ENCODE measurements around the gene CEND1. TPM values are rescaled to one million over a fixed set of nuclear protein-coding genes. Genes with fewer than 3 reads are reported as not detected.

Gene CEND1
- total and polyA plus RNA-seq, 8 donors: 0.23 TPM; not detected in 7

GRCh38 chr11:837189-837989, 47.5 kb upstream of the CEND1 start:
- DNase-seq: no peak
- Histone ChIP-seq H3K9me3 (no peaks in the 10 kb centered on the region), H3K4me1 (peaks cover 60 to 91% (median 88%) of the 10 kb centered on the region in 4 donors), H3K4me3 (no peak overlapping the region), H3K36me3 (peaks cover 41 to 55% (median 50%) of the 10 kb centered on the region in 4 donors), H3K27me3 (peaks cover 0 to 3% (median 0%) of the 10 kb centered on the region in 3 donors), H3K27ac (peak overlapping the region in 3 of 5 donors; percentile 91 to 98 (median 91))
- whole genome bisulfite sequencing, 5 donors: 70 to 80% (median 77%) methylated on average over 10 to 22 of the region's 22 CpGs
- TF ChIP-seq POLR2AphosphoS5 (IDR thresholded peaks at IDR 0.05): no peak
- no peak for TF ChIP-seq EP300 (IDR thresholded peaks at IDR 0.05)
- no peak for TF ChIP-seq CTCF (IDR thresholded peaks at IDR 0.05)
- TF ChIP-seq POLR2A (IDR thresholded peaks at IDR 0.05): no peak
- intact Hi-C loops (cut with DNase I; ENCODE audit: low total_unique reads): no loop called here

- DNase-seq: no peak
- peaks cover 63 to 96% (median 92%) of the 10 kb centered on the region in 4 donors for H3K4me1 ChIP-seq
- peaks cover 0 to 10% (median 0%) of the 10 kb centered on the region in 3 donors for H3K27me3 ChIP-seq
- peak overlapping the region in 3 of 5 donors; percentile 91 to 98 (median 91) for H3K27ac ChIP-seq
- no peak for TF ChIP-seq CTCF (IDR thresholded peaks at IDR 0.05)
- TF ChIP-seq POLR2AphosphoS5 (IDR thresholded peaks at IDR 0.05): no peak
- no peak for TF ChIP-seq POLR2A (IDR thresholded peaks at IDR 0.05)
- no peak for TF ChIP-seq EP300 (IDR thresholded peaks at IDR 0.05)
- H3K9me3 ChIP-seq: no peaks in the 10 kb centered on the region
- peaks cover 41 to 55% (median 50%) of the 10 kb centered on the region in 4 donors for H3K36me3 ChIP-seq
- intact Hi-C loops (cut with DNase I; ENCODE audit: low total_unique reads): no loop called here
- H3K4me3 ChIP-seq: no peak overlapping the region
- WGBS, 5 donors: 79 to 89% (median 82%) methylated on average over 7 to 9 of the region's 9 CpGs; no CpG with 5 or more reads in 1 of the 5 donors
These were observed 46.8 kb upstream of the CEND1 start for GRCh38 chr11:836700-837099.

- intact Hi-C loops (cut with DNase I; ENCODE audit: low total_unique reads): no loop called here
- DNase-seq: no peak
- TF ChIP-seq POLR2AphosphoS5 (IDR thresholded peaks at IDR 0.05) (no peak), POLR2A (IDR thresholded peaks at IDR 0.05) (no peak), CTCF (IDR thresholded peaks at IDR 0.05) (no peak), EP300 (IDR thresholded peaks at IDR 0.05) (no peak)
- peak overlapping the region in 4 of 5 donors; percentile 4 to 98 (median 91) for H3K27ac ChIP-seq
- 85 to 89% (median 87%) methylated on average over 10 to 14 of the region's 14 CpGs for WGBS, 5 donors
- peaks cover 41 to 55% (median 50%) of the 10 kb centered on the region in 4 donors for H3K36me3 ChIP-seq
- H3K9me3 ChIP-seq: no peaks in the 10 kb centered on the region
- peaks cover 64 to 96% (median 92%) of the 10 kb centered on the region in 4 donors for H3K4me1 ChIP-seq
- peaks cover 0 to 14% (median 4%) of the 10 kb centered on the region in 3 donors for H3K27me3 ChIP-seq
- no peak overlapping the region for H3K4me3 ChIP-seq
These were observed 46.4 kb upstream of the CEND1 start for GRCh38 chr11:836274-836673.

- DNase-seq: peak; percentile 80 to 89
- intact Hi-C loops (cut with DNase I; ENCODE audit: low total_unique reads): no loop called here
- 16 to 35% (median 27%) methylated on average over 13 to 31 of the region's 31 CpGs for WGBS, 5 donors
These were observed 44.8 kb upstream of the CEND1 start for GRCh38 chr11:834371-835316.

More at GRCh38 chr11:834371-835316, 44.8 kb upstream of the CEND1 start:
- peaks cover 38 to 39% (median 38%) of the 10 kb centered on the region in 4 donors for H3K36me3 ChIP-seq
- peak; percentile 44 to 80 (median 78) for TF ChIP-seq POLR2AphosphoS5 (IDR thresholded peaks at IDR 0.05)
- TF ChIP-seq CTCF (IDR thresholded peaks at IDR 0.05): no peak
- peak in 1 of 4 donors; percentile 12 for TF ChIP-seq POLR2A (IDR thresholded peaks at IDR 0.05)
- TF ChIP-seq EP300 (IDR thresholded peaks at IDR 0.05): no peak
- peaks cover 0 to 31% (median 20%) of the 10 kb centered on the region in 3 donors for H3K27me3 ChIP-seq
- H3K4me1 ChIP-seq: peaks cover 68 to 96% (median 92%) of the 10 kb centered on the region in 4 donors
- peak overlapping the region; percentile 85 to 98 (median 91) for H3K27ac ChIP-seq
- H3K9me3 ChIP-seq: no peaks in the 10 kb centered on the region
- peak overlapping the region; percentile 73 to 80 (median 76) for H3K4me3 ChIP-seq

Measured in stomach (tissue), 9 donors.